Hepatocyte (in vitro differentiated cells): ENCODE results near the gene SERP2. TPM values are rescaled to one million over a fixed set of nuclear protein-coding genes. Genes with fewer than 3 reads are reported as not detected.

Source experiments
- DNase-seq: peaks from one replicate; pipeline ENCODE4 v3.0.0-alpha.2; 2016; ENCODE audit warnings: low spot score
- H2AFZ ChIP-seq: fragments of 200-600 bp; sonication (generic); 2 replicates; pipeline ENCODE4 v1.6.0; 2016; ENCODE audit warnings: antibody characterized with exemption, mild to moderate bottlenecking
- H3K27ac ChIP-seq: fragments of 200-600 bp; sonication (generic); 2 replicates; pipeline ENCODE4 v1.5.1; 2016; ENCODE audit warnings: mild to moderate bottlenecking
- H3K27me3 ChIP-seq: fragments of 200-600 bp; sonication (generic); 2 replicates; pipeline ENCODE4 v1.6.1; 2016
- H3K36me3 ChIP-seq: fragments of 200-600 bp; sonication (generic); replicated peaks from 2 replicates; pipeline ENCODE4 v1.5.1; 2016; ENCODE audit warnings: low read depth; ENCODE audit not compliant: insufficient read depth
- H3K4me1 ChIP-seq: fragments of 200-600 bp; sonication (generic); 2 replicates; pipeline ENCODE4 v1.5.1; 2016; ENCODE audit warnings: mild to moderate bottlenecking, moderate library complexity; ENCODE audit not compliant: insufficient read depth
- H3K4me2 ChIP-seq: fragments of 200-600 bp; sonication (generic); 2 replicates; pipeline ENCODE4 v1.6.0; 2016
- H3K4me3 ChIP-seq: fragments of 200-600 bp; sonication (generic); 2 replicates; pipeline ENCODE4 v1.5.1; 2016; ENCODE audit warnings: mild to moderate bottlenecking
- H3K79me2 ChIP-seq: fragments of 200-600 bp; sonication (generic); 2 replicates; pipeline ENCODE4 v1.6.0; 2017; ENCODE audit warnings: mild to moderate bottlenecking
- H3K9me2 ChIP-seq: fragments of 200-600 bp; sonication (generic); replicated peaks from 2 replicates; pipeline ENCODE4 v1.6.0; 2017; ENCODE audit warnings: mild to moderate bottlenecking; ENCODE audit not compliant: insufficient read depth
- H3K9me3 ChIP-seq: fragments of 200-600 bp; sonication (generic); 2 replicates; pipeline ENCODE4 v1.5.1; 2016; ENCODE audit warnings: low read depth, mild to moderate bottlenecking
- H4K20me1 ChIP-seq: fragments of 200-600 bp; sonication (generic); 2 replicates; pipeline ENCODE4 v1.6.0; 2016; ENCODE audit warnings: mild to moderate bottlenecking; ENCODE audit not compliant: insufficient read depth, poor library complexity, severe bottlenecking
- EZH2 ChIP-seq: fragments of 200-600 bp; sonication (generic); IDR thresholded peaks from 2 replicates; pipeline ENCODE4 v1.6.1; 2016; ENCODE audit warnings: antibody characterized with exemption, mild to moderate bottlenecking, borderline replicate concordance
- EZH2phosphoT487 ChIP-seq: fragments of 200-600 bp; sonication (generic); IDR thresholded peaks from one replicate; pipeline ENCODE4 v1.6.1; 2018; ENCODE audit warnings: antibody characterized with exemption, mild to moderate bottlenecking, low read depth, moderate library complexity; ENCODE audit not compliant: unreplicated experiment, severe bottlenecking
- WGBS: methylation state at CpG from one replicate; pipeline ENCODE4 v1.1.6; 2016; ENCODE audit warnings: low lambda C conversion rate; ENCODE audit errors: missing lambda C conversion rate; 5-methylcytosine and 5-hydroxymethylcytosine counted together
- polyA plus RNA-seq: library from polyadenylated mRNA; unstranded; fragments of >200 nt; fragmentation: Nextera tagmentation; extraction: Ambion mirVana; gene quantifications from 2 replicates; pipeline ENCODE4 v1.2.1, GENCODE V29; 2016
- total RNA-seq: library from RNA; depleted of rRNA; stranded (reverse); fragments of >200 nt; gene quantifications from 2 replicates; pipeline ENCODE4 v1.2.3, GENCODE V29; 2014
- TF ChIP-seq, protein P1 (sequence below): fragments of 200-600 bp; sonication (generic); IDR thresholded peaks from 2 replicates; pipeline ENCODE4 v1.5.1; 2016; ENCODE audit warnings: antibody characterized with exemption, mild to moderate bottlenecking; ENCODE audit not compliant: poor library complexity

Gene SERP2
- total and polyA plus RNA-seq, 2 experiments from 2014 or later, result 1.8 to 7.7 TPM

DNA sequence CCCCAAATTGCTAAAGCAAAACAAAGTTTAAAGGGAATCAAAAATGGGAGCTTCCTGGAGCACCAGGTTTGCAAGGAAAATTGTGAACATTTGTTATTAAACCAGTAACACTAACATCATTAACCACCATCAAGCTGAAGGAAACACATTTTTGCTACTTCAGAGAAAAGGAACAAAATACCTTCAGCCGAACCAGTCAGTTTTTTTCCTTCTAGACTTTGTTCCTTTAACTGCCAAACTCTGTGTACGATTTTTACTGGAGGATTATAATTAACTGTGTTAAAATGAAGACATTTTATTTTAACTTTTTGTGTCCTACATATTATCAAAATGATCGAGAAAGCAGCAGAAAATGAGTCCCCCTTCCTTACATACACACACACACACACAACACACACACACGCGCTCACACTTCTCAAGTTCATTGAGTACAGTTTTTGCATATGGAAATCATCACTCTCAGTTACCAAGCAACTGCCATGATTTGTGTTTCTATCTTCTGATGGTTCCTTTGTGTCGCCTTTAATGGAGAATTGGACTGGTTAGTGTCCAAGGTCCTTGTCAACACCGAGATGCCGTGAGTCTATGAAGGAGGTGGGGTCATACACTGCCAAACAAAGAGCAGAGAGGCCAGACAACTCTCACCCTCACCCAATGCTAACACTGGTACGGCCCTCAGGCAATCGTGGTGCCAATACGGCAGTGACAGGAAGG is 9.8 kb upstream of the SERP2 start:
- H3K4me2 ChIP-seq, result no peak overlapping the region
- DNase-seq, result no peak

DNA sequence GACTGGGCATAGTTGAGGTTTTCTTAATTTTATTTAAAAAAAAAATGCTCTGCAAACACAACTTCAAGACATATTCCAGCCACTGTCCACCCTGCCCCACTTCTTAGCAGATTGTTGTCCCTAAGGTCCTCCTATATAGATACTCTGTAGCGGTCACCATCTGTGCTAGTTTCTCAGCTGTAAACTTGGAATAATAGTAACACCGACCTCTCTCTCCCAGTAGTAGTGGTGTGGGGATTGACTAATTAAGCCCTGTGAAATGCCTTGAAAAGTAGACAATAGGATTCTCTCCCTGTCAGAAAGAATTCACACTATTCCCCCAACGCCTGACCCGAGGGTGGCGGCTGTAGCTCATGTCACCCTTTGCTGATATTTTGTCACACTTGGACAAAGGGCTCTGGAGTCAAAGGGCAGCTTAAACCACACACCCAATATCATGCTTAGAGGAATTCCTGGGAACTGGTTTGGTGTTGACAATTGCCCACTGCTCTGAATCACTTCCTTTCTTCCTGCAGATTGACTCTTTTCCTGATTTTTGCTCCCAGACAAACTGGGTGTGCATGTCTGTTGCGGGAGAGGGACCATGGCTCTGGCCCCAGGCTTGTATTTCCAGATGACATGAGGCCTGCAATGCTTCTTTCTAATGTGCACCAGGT is 9.2 kb upstream of the SERP2 start:
- no peaks in the 10 kb centered on the region for H3K9me2 ChIP-seq
- 66% methylated on average over 6 of the region's 6 CpGs for WGBS
- no peak overlapping the region for H2AFZ ChIP-seq
- peaks cover 30% of the 10 kb centered on the region for H3K4me1 ChIP-seq
- peak overlapping the region; percentile 39 for H3K27ac ChIP-seq
- no peak for TF ChIP-seq EZH2phosphoT487
- no peak for TF ChIP-seq EZH2
- TF ChIP-seq, protein P1, sequence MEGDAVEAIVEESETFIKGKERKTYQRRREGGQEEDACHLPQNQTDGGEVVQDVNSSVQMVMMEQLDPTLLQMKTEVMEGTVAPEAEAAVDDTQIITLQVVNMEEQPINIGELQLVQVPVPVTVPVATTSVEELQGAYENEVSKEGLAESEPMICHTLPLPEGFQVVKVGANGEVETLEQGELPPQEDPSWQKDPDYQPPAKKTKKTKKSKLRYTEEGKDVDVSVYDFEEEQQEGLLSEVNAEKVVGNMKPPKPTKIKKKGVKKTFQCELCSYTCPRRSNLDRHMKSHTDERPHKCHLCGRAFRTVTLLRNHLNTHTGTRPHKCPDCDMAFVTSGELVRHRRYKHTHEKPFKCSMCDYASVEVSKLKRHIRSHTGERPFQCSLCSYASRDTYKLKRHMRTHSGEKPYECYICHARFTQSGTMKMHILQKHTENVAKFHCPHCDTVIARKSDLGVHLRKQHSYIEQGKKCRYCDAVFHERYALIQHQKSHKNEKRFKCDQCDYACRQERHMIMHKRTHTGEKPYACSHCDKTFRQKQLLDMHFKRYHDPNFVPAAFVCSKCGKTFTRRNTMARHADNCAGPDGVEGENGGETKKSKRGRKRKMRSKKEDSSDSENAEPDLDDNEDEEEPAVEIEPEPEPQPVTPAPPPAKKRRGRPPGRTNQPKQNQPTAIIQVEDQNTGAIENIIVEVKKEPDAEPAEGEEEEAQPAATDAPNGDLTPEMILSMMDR, result no peak
- H3K79me2 ChIP-seq, result no peaks in the 10 kb centered on the region
- no peaks in the 10 kb centered on the region for H3K27me3 ChIP-seq
- H3K36me3 ChIP-seq, result no peaks in the 10 kb centered on the region
- no peaks in the 10 kb centered on the region for H3K9me3 ChIP-seq
- DNase-seq, result no peak
- H4K20me1 ChIP-seq, result no peaks in the 10 kb centered on the region
- H3K4me2 ChIP-seq, result no peak overlapping the region
- no peak overlapping the region for H3K4me3 ChIP-seq

More for the DNA sequence above, 9.8 kb upstream of the SERP2 start:
- Histone ChIP-seq H3K9me2 (no peaks in the 10 kb centered on the region), H2AFZ (no peak overlapping the region), H3K36me3 (no peaks in the 10 kb centered on the region), H4K20me1 (no peaks in the 10 kb centered on the region), H3K9me3 (no peaks in the 10 kb centered on the region), H3K79me2 (no peaks in the 10 kb centered on the region), H3K4me3 (no peak overlapping the region), H3K4me1 (peaks cover 24% of the 10 kb centered on the region), H3K27ac (peak overlapping the region; percentile 39), H3K27me3 (no peaks in the 10 kb centered on the region)
- WGBS, result 76% methylated on average over 11 of the region's 11 CpGs
- TF ChIP-seq EZH2phosphoT487, result no peak
- TF ChIP-seq, protein P1, result no peak
- no peak for TF ChIP-seq EZH2

DNA sequence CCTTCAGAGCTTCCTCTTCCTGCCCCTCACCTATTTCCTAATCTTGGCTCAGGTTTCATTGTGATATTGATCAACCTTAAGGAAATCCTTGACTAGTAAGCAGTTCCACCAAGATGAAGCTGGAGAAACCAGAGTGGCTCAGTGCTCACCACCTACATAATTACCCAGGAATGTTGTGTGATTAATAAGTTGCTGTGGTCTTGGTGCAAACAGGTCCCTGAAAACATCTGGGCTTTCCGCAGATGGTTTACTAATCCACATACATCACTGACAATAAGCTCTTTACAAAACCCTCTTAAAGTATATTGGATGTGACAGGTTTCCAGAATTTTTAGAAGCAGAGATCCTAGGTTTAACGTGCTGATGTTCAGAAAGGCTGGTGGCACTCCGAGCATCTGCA is 8.6 kb upstream of the SERP2 start:
- Histone ChIP-seq H3K4me2 (no peak overlapping the region), H3K36me3 (no peaks in the 10 kb centered on the region), H3K79me2 (no peaks in the 10 kb centered on the region), H3K4me1 (peaks cover 35% of the 10 kb centered on the region), H3K27me3 (no peaks in the 10 kb centered on the region), H3K4me3 (no peak overlapping the region), H3K9me2 (no peaks in the 10 kb centered on the region), H3K27ac (peak overlapping the region; percentile 39), H4K20me1 (no peaks in the 10 kb centered on the region), H3K9me3 (no peaks in the 10 kb centered on the region), H2AFZ (no peak overlapping the region)
- whole genome bisulfite sequencing, result 70% methylated on average over 3 of the region's 3 CpGs
- DNase-seq, result no peak
- TF ChIP-seq EZH2phosphoT487 (no peak), EZH2 (no peak)
- TF ChIP-seq, protein P1, result no peak
